DMS53 treated with DMSO at 0.1 percent for 48 hours (cell line): Measurements from ENCODE around the gene CARD9.

ENCODE experiments used
- DNase-seq: peaks from one replicate; lab custom pipeline; 2025; ENCODE audit not compliant: unreplicated experiment; lab: John Stamatoyannopoulos, UW

The CARD9 gene

GRCh38 chr9:136402067-136402466 lies 28.6 kb upstream of the CARD9 start:
- no peak for DNase-seq

GRCh38 chr9:136401173-136401922 lies 27.9 kb upstream of the CARD9 start:
- no peak for DNase-seq

GRCh38 chr9:136400038-136400834 lies 26.8 kb upstream of the CARD9 start, which contains the start of gene SNAPC4:
TSS of gene SNAPC4 (minus strand) at chr9:136400170. CDS start at chr9:136398428, 1,742 bp downstream.
- DNase-seq, result peak; percentile 77

GRCh38 chr9:136399176-136400037 lies 25.9 kb upstream of the CARD9 start:
- DNase-seq, result no peak

- no peak for DNase-seq
Observed at GRCh38 chr9:136398286-136398685, 24.8 kb upstream of the CARD9 start.

GRCh38 chr9:136397643-136398042 lies 24.2 kb upstream of the CARD9 start:
- no peak for DNase-seq

- DNase-seq, result no peak
Observed at GRCh38 chr9:136396219-136396515, 22.7 kb upstream of the CARD9 start.

- no peak for DNase-seq
Observed at GRCh38 chr9:136395345-136396218, 22.1 kb upstream of the CARD9 start.

- no peak for DNase-seq
Observed at GRCh38 chr9:136395020-136395340, 21.5 kb upstream of the CARD9 start.

GRCh38 chr9:136394312-136395019 lies 21.0 kb upstream of the CARD9 start:
- no peak for DNase-seq

GRCh38 chr9:136393531-136393930 lies 20.1 kb upstream of the CARD9 start:
- DNase-seq, result no peak

- no peak for DNase-seq
Observed at GRCh38 chr9:136392538-136393449, 19.3 kb upstream of the CARD9 start.

- no peak for DNase-seq
Observed at GRCh38 chr9:136391737-136392537, 18.5 kb upstream of the CARD9 start.

GRCh38 chr9:136389396-136389795 lies 15.9 kb upstream of the CARD9 start:
- DNase-seq, result no peak

GRCh38 chr9:136387217-136387616 lies 13.7 kb upstream of the CARD9 start:
- no peak for DNase-seq

- no peak for DNase-seq
Observed at GRCh38 chr9:136386018-136386417, 12.5 kb upstream of the CARD9 start.

- DNase-seq, result no peak
Observed at GRCh38 chr9:136385015-136385414, 11.5 kb upstream of the CARD9 start.

- DNase-seq, result no peak
Observed at GRCh38 chr9:136383436-136383835, 10.0 kb upstream of the CARD9 start.
